GM18907 (cell line): ENCODE data around the gene ANKS1B.
"Not testable (repeated sequence)": the region's sequence is repeated elsewhere in the genome, so short reads cannot be mapped to it uniquely, and the experiment has no call there.

Source experiments
- ATAC-seq: cut with Tn5 transposase; IDR thresholded peaks from one replicate; pipeline ENCODE4 v1.9.1; 2021; ENCODE audit warnings: mild to moderate bottlenecking, moderate library complexity; ENCODE audit not compliant: unreplicated experiment

ANKS1B gene

GRCh38 chr12:99390707-99391106, 594.0 kb downstream of the ANKS1B start:
- no peak for ATAC-seq

GRCh38 chr12:99389751-99390150, 595.0 kb downstream of the ANKS1B start:
- ATAC-seq, result no peak

GRCh38 chr12:99388671-99389195, 596.0 kb downstream of the ANKS1B start:
- ATAC-seq, result no peak

GRCh38 chr12:99387661-99388060, 597.1 kb downstream of the ANKS1B start:
- no peak for ATAC-seq

- ATAC-seq, result no peak
These were observed 597.8 kb downstream of the ANKS1B start for GRCh38 chr12:99386907-99387306.

GRCh38 chr12:99383258-99383657, 601.5 kb downstream of the ANKS1B start:
- ATAC-seq, result peak; percentile 51

GRCh38 chr12:99381992-99382391, 602.7 kb downstream of the ANKS1B start:
- ATAC-seq, result peak; percentile 94

GRCh38 chr12:99380701-99381100, 604.0 kb downstream of the ANKS1B start:
- no peak for ATAC-seq

- ATAC-seq, result no peak
These were observed 610.7 kb downstream of the ANKS1B start for GRCh38 chr12:99374023-99374422.

- ATAC-seq, result no peak
These were observed 612.3 kb downstream of the ANKS1B start for GRCh38 chr12:99372257-99372920.

- no peak for ATAC-seq
These were observed 614.2 kb downstream of the ANKS1B start for GRCh38 chr12:99370421-99371138.

- no peak for ATAC-seq
These were observed 617.6 kb downstream of the ANKS1B start for GRCh38 chr12:99367181-99367580.

GRCh38 chr12:99352269-99352668, 632.5 kb downstream of the ANKS1B start:
- no peak for ATAC-seq

GRCh38 chr12:99343960-99344359, 640.8 kb downstream of the ANKS1B start:
- ATAC-seq, result no peak

- no peak for ATAC-seq
These were observed 645.1 kb downstream of the ANKS1B start for GRCh38 chr12:99339663-99340062.

- no peak for ATAC-seq
These were observed 650.3 kb downstream of the ANKS1B start for GRCh38 chr12:99334285-99335056.

- no peak for ATAC-seq
These were observed 651.7 kb downstream of the ANKS1B start for GRCh38 chr12:99332936-99333591.

- no peak for ATAC-seq
These were observed 654.5 kb downstream of the ANKS1B start for GRCh38 chr12:99330216-99330615.

GRCh38 chr12:99321210-99321609, 663.5 kb downstream of the ANKS1B start:
- not testable (repeated sequence) for ATAC-seq

- ATAC-seq, result no peak
These were observed 673.4 kb downstream of the ANKS1B start for GRCh38 chr12:99311373-99311772.

- ATAC-seq, result no peak
These were observed 674.9 kb downstream of the ANKS1B start for GRCh38 chr12:99309812-99310211.
